Mesenteric fat pad (tissue), 1 donor: Measurements from ENCODE around the gene RNH1. TPM values are rescaled to one million over a fixed set of nuclear protein-coding genes. Genes with fewer than 3 reads are reported as not detected.

Experiments
- total RNA-seq: library from RNA; stranded (reverse); fragmentation: NEBNext Ultra II Directional; extraction: Animal tissue kit (Norgen Biotek cat#: 25700); gene quantifications from one replicate; pipeline ENCODE4 v1.2.1, GENCODE V29; 2021
- donor health status: DM: yes; HTN: yes; CAD: no.

RNH1 gene
- total RNA-seq, 1 donor from 2014 or later, result 231 TPM

Other genes starting within 250 kb of the RNH1 start
- 1.8 TPM for gene NLRP6, start 228.8 kb downstream of the RNH1 start, total RNA-seq
- 25.2 TPM for gene PGGHG, start 218.1 kb downstream of the RNH1 start, total RNA-seq
- gene IFITM5, start 207.7 kb downstream of the RNH1 start, total RNA-seq, result not detected
- gene IFITM2, start 199.4 kb downstream of the RNH1 start, total RNA-seq, result 657 TPM
- gene IFITM1, start 193.2 kb downstream of the RNH1 start, total RNA-seq, result 232 TPM
- gene IFITM3, start 186.4 kb downstream of the RNH1 start, total RNA-seq, result 964 TPM
- gene B4GALNT4, start 137.7 kb downstream of the RNH1 start, total RNA-seq, result not detected
- gene PKP3, start 113.0 kb downstream of the RNH1 start, total RNA-seq, result 1.2 TPM
- 25.3 TPM for gene SIGIRR, start 92.2 kb downstream of the RNH1 start, total RNA-seq
- 1.2 TPM for gene ANO9, start 65.2 kb downstream of the RNH1 start, total RNA-seq
- gene PTDSS2, start 57.0 kb downstream of the RNH1 start, total RNA-seq, result 26.9 TPM
- 65.2 TPM for gene HRAS, start 28.3 kb upstream of the RNH1 start, total RNA-seq
- 0.71 TPM for gene LRRC56, start 30.3 kb upstream of the RNH1 start, total RNA-seq
- gene LMNTD2, start 53.5 kb upstream of the RNH1 start, total RNA-seq, result 0.87 TPM
- 2.0 TPM for gene RASSF7, start 53.7 kb upstream of the RNH1 start, total RNA-seq
- 29.3 TPM for gene PHRF1, start 69.2 kb upstream of the RNH1 start, total RNA-seq
- 29.1 TPM for gene IRF7, start 108.7 kb upstream of the RNH1 start, total RNA-seq
- gene CDHR5, start 117.7 kb upstream of the RNH1 start, total RNA-seq, result 1.1 TPM
- not detected for gene SCT, start 119.9 kb upstream of the RNH1 start, total RNA-seq
- 0.71 TPM for gene DRD4, start 130.0 kb upstream of the RNH1 start, total RNA-seq
- 25.9 TPM for gene DEAF1, start 188.0 kb upstream of the RNH1 start, total RNA-seq
- 14.6 TPM for gene TMEM80, start 188.6 kb upstream of the RNH1 start, total RNA-seq
- 12.1 TPM for gene EPS8L2, start 199.0 kb upstream of the RNH1 start, total RNA-seq
- 277 TPM for gene TALDO1, start 240.2 kb upstream of the RNH1 start, total RNA-seq